C4-2B (cell line): ENCODE results near the gene AFAP1.

Experiments used
- CTCF ChIP-seq: fragments of 450-650 bp; conservative IDR thresholded peaks from 2 replicates; pipeline ENCODE4 v1.5.1; 2017; ENCODE audit warnings: mild to moderate bottlenecking
- ZFX ChIP-seq: fragments of 450-650 bp; IDR thresholded peaks from 2 replicates; pipeline ENCODE4 v1.6.1; 2017

- no peak for TF ChIP-seq CTCF
- TF ChIP-seq ZFX, result no peak
Measured at GRCh38 chr4:7938609-7939376, 868 bp downstream of the AFAP1 start.
